GM12878 (cell line): ENCODE results near the gene SEPHS1. TPM values are rescaled to one million over a fixed set of nuclear protein-coding genes. Genes with fewer than 3 reads are reported as not detected.

Source experiments
- CBFB ChIP-seq: IDR thresholded peaks from 2 replicates; pipeline ENCODE4 v1.6.1; 2016; ENCODE audit warnings: antibody characterized with exemption, low read depth
- CBX5 ChIP-seq: sonication (generic); IDR thresholded peaks from 2 replicates; pipeline ENCODE4 v1.6.1; 2016; ENCODE audit warnings: low read depth, moderate library complexity, mild to moderate bottlenecking, inconsistent platforms
- CEBPB ChIP-seq, 2 experiments: fragments of 150-350 bp in 1 of 2; IDR thresholded peaks; 2 replicates each; pipeline ENCODE4 v1.6.1; 2012 to 2014; ENCODE audit warnings: low read depth in 2 of 2, low read length in 2 of 2, borderline replicate concordance in 1 of 2, inconsistent platforms in 1 of 2
- CEBPZ ChIP-seq: fragments of 150-350 bp; IDR thresholded peaks from 2 replicates; pipeline ENCODE4 v1.6.1; 2016; ENCODE audit warnings: low read depth, low read length
- CHD2 ChIP-seq: IDR thresholded peaks from 2 replicates; pipeline ENCODE4 v1.6.1; 2011; ENCODE audit warnings: low read depth, low read length, improper control_type of control experiment, borderline replicate concordance
- FOS ChIP-seq: IDR thresholded peaks from 3 replicates; pipeline ENCODE4 v1.6.1; 2011; ENCODE audit warnings: borderline replicate concordance; ENCODE audit not compliant: insufficient read length; ENCODE audit errors: extremely low read depth
- GABPA ChIP-seq: IDR thresholded peaks from 2 replicates; pipeline ENCODE4 v1.6.1; 2014; ENCODE audit warnings: antibody characterized with exemption, low read depth, mild to moderate bottlenecking, inconsistent platforms
- HDAC6 ChIP-seq: fragments of 200-600 bp; sonication (generic); IDR thresholded peaks from one replicate; pipeline ENCODE4 v1.8.0; 2017; ENCODE audit warnings: antibody characterized with exemption; ENCODE audit not compliant: unreplicated experiment
- IKZF2 ChIP-seq, 2 experiments: fragments of 450-650 bp; IDR thresholded peaks; 2 replicates each; pipeline ENCODE4 v1.6.1; 2017; ENCODE audit warnings: mild to moderate bottlenecking in 2 of 2, moderate library complexity in 2 of 2
- LARP7 ChIP-seq: fragments of 450-650 bp; IDR thresholded peaks from 2 replicates; pipeline ENCODE4 v1.6.1; 2017; ENCODE audit warnings: mild to moderate bottlenecking
- MEF2A ChIP-seq: IDR thresholded peaks from 2 replicates; pipeline ENCODE4 v1.6.1; 2011; ENCODE audit warnings: low read depth, mild to moderate bottlenecking, low read length, moderate library complexity; ENCODE audit not compliant: insufficient read depth
- NFIC ChIP-seq: IDR thresholded peaks from 2 replicates; pipeline ENCODE4 v1.6.1; 2012; ENCODE audit warnings: low read depth, mild to moderate bottlenecking, inconsistent platforms, low read length, moderate library complexity
- PKNOX1 ChIP-seq: fragments of 450-650 bp; IDR thresholded peaks from 2 replicates; pipeline ENCODE4 v1.6.1; 2016; ENCODE audit warnings: mild to moderate bottlenecking
- POU2F2 ChIP-seq: IDR thresholded peaks from 3 replicates; pipeline ENCODE4 v1.6.1; 2011; ENCODE audit warnings: low read depth, mild to moderate bottlenecking, low read length, borderline replicate concordance
- SUZ12 ChIP-seq: fragments of 200-600 bp; sonication (generic); IDR thresholded peaks from one replicate; pipeline ENCODE4 v1.6.1; 2018; ENCODE audit warnings: antibody characterized with exemption, mild to moderate bottlenecking; ENCODE audit not compliant: unreplicated experiment
- YBX1 ChIP-seq: fragments of 450-650 bp; IDR thresholded peaks from 2 replicates; pipeline ENCODE4 v1.6.1; 2016; ENCODE audit warnings: antibody characterized with exemption
- ZBED1 ChIP-seq: IDR thresholded peaks from 2 replicates; pipeline ENCODE4 v1.6.1; 2016; ENCODE audit warnings: borderline replicate concordance
- ZBTB40 ChIP-seq: fragments of 450-650 bp; IDR thresholded peaks from 2 replicates; pipeline ENCODE4 v1.6.1; 2016; ENCODE audit warnings: mild to moderate bottlenecking, moderate library complexity, borderline replicate concordance
- polyA plus RNA-seq, 11 experiments: library from polyadenylated mRNA; depleted of rRNA in 4 of 11; unstranded in 6 of 11; stranded (reverse) in 5 of 11; fragments of >200 nt; fragmentation: Nextera tagmentation in 4 of 11; fragmentation: Illumina TruSeq in 1 of 11; extraction: Ambion mirVana in 4 of 11; extraction: Trizol in 1 of 11; gene quantifications; 1 replicate in 1 of 11; 2 replicates in 10 of 11; pipeline versions ENCODE4 v1.2.1 to v1.2.3, GENCODE V29; 2011 to 2016; ENCODE audit warnings: inconsistent platforms in 2 of 11, missing spikeins in 2 of 11, low read depth in 1 of 11
- total RNA-seq, 4 experiments: library from RNA; depleted of rRNA in 3 of 4; stranded (reverse); fragments of >200 nt in 3 of 4; fragmentation: Illumina TruSeq in 1 of 4; extraction: Trizol in 1 of 4; gene quantifications; 2 replicates each; pipeline versions ENCODE4 v1.2.1 to v1.2.3, GENCODE V29; 2013 to 2021
- TF ChIP-seq, protein P1 (sequence below): fragments of 450-650 bp; formaldehyde crosslinking; IDR thresholded peaks from 2 replicates; pipeline ENCODE4 v1.5.0; 2022; ENCODE audit warnings: mild to moderate bottlenecking, missing genetic modification characterization

The SEPHS1 gene
- total and polyA plus RNA-seq, 10 of the 15 experiments (the other 5 are each of a cell fraction or from before 2014, with no cell fraction given): 14.7 to 85.4 (median 48.5) TPM

GRCh38 chr10:13351340-13351915, 3.3 kb upstream of the SEPHS1 start (continued):
- TF ChIP-seq, protein P1, sequence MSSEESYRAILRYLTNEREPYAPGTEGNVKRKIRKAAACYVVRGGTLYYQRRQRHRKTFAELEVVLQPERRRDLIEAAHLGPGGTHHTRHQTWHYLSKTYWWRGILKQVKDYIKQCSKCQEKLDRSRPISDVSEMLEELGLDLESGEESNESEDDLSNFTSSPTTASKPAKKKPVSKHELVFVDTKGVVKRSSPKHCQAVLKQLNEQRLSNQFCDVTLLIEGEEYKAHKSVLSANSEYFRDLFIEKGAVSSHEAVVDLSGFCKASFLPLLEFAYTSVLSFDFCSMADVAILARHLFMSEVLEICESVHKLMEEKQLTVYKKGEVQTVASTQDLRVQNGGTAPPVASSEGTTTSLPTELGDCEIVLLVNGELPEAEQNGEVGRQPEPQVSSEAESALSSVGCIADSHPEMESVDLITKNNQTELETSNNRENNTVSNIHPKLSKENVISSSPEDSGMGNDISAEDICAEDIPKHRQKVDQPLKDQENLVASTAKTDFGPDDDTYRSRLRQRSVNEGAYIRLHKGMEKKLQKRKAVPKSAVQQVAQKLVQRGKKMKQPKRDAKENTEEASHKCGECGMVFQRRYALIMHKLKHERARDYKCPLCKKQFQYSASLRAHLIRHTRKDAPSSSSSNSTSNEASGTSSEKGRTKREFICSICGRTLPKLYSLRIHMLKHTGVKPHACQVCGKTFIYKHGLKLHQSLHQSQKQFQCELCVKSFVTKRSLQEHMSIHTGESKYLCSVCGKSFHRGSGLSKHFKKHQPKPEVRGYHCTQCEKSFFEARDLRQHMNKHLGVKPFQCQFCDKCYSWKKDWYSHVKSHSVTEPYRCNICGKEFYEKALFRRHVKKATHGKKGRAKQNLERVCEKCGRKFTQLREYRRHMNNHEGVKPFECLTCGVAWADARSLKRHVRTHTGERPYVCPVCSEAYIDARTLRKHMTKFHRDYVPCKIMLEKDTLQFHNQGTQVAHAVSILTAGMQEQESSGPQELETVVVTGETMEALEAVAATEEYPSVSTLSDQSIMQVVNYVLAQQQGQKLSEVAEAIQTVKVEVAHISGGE (CRISPR knock-in tag): no peak
- TF ChIP-seq POU2F2 (no peak), GABPA (no peak), ZBTB40 (no peak), PKNOX1 (peak; percentile 38; the same call in 1 of the 2 replicates), CEBPZ (no peak), CHD2 (no peak), MEF2A (no peak), FOS (no peak), CBFB (no peak), CEBPB (IDR thresholded peaks at IDR 0.05; ENCODE audit: borderline replicate concordance in 1 of 2, low read depth in 2 of 2, low read length in 2 of 2) (no peak), NFIC (no peak), IKZF2 (IDR thresholded peaks at IDR 0.05) (peak; percentile 17 to 22; a peak in 1 of 4 replicates), SUZ12 (no peak), CBX5 (no peak), HDAC6 (no peak), LARP7 (no peak), YBX1 (no peak), ZBED1 (no peak)
